ENCODE data around the gene TUFM.

GRCh38 chr16:28865722-28866453 is 19.7 kb upstream of the TUFM start:
- TF ChIP-seq POLR2A (IDR thresholded peaks at IDR 0.05; ENCODE audit: low read depth) (no peak), EP300 (IDR thresholded peaks at IDR 0.05) (no peak), CTCF (IDR thresholded peaks at IDR 0.05) (no peak)

All from esophagus muscularis mucosa (tissue), 4 donors.